Iris pigment epithelial cell (primary cell): Measurements from ENCODE around the gene ADAD1.

Source experiments
- DNase-seq: peaks from one replicate; pipeline ENCODE4 v3.0.0-alpha.2; 2011; ENCODE audit warnings: low read depth

The ADAD1 gene

DNA sequence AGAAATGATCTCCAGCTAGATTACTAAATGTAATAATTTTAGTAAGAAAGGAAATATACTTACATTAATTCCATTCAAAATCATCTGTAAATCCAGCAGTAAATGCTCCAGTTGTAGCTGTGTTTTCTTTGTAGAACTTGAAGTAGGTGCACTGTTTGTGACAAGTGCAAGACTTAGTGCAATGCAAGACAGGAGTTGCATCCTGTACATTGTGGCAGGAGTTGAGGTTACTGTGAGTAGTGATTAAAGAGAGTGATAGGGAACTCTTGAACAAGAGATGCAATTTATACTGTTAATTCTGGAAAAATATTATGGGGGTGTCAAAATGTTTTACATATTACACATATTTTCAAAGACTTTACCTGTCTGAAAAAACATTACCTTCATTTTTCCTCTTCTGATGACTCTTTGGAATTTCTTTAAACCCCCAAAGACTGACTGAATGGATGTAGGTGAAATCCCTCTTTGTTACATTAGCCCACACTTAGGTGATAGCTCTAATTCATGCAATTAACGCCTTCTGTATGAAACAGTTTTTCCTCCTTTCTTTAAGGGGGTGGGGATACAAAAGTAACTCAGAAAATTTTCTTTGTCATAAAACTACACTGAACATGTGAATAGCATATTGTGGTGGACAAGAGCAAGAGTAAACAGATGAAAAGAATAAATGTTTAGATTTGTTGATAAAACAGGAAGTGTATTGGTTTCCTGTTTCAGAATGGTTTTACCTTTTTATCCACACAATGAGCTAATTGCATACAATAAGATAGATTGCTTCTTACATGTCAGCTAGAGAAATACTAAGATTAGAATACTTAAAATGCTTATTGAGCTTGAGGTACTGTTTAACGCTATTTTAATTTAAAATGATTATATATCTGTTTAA is 77.7 kb downstream of the ADAD1 start, which contains the start of gene IL2:
TSS of gene IL2 (minus strand) at position 495 of the 886 bp plus-strand sequence. CDS start at position 210, 285 bp downstream.
- DNase-seq, result no peak

DNA sequence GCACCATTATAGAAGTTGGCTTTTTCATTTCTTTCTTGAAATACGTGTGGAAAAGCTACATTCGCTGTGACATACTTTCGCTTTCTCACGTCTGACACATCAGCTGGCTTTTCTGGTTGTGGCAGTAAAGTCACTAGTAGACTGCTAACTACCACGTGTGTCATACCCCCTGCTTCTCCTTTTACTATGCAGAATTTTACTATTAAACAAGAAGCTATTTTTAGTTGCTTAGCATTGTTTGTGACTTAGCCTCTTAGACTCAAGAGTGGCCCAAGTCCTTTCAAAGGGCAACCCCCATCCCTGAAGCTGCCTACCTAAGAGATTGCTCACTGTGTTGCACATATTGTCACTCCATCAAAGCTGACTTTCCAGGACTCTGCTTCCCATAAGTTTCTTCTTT is 79.8 kb downstream of the ADAD1 start:
- DNase-seq, result no peak

DNA sequence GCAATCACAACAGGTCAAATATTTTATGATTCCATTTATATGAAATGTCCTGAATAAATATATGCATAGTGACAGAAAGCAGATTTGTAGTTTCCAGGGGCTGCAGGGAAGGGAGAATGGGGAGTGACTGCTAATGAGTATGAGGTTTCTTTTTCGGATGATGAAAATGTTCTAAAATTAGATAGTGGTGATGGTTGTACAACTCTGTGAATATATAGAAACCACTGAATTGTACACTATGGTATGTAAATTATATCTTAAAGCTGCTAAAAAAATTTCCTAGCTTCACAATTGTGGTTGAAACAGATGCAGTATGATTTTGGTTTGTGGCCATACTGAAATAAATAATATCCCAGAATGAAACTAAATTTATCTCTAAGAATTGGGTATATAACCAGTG is 90.6 kb downstream of the ADAD1 start:
- no peak for DNase-seq

DNA sequence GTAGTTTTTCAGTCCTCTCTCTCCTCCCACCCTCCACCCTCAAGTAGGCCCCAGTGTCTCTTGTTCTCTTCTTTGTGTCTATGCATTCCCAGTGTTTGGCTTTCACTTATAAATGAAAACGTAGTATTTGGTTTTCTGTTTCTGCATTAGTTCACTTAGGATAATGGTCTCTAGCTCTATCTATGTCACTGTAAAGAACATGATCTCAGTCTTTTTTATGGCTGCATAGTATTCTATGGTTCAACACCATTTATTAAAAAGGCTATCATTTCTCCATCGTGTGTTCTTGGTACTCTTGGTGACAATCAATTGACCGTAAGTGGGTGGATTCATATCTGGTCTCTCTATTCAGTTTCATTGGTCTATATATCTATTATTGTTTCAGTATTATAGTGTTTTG is 96.4 kb downstream of the ADAD1 start:
- DNase-seq, result no peak

GRCh38 chr4:122476126-122476525 is 97.3 kb downstream of the ADAD1 start:
- no peak for DNase-seq

- no peak for DNase-seq
Observed at GRCh38 chr4:122476745-122477144, 97.9 kb downstream of the ADAD1 start.
